ENCODE data around the gene NANOGP8. TPM values are rescaled to one million over a fixed set of nuclear protein-coding genes. Genes with fewer than 3 reads are reported as not detected.

The NANOGP8 gene
- polyA plus RNA-seq, 1 donor from 2014 or later = not detected

- H3K9ac ChIP-seq (ENCODE audit: low read length) = no peak overlapping the region
- no peaks in the 10 kb centered on the region for H3K9me3 ChIP-seq (ENCODE audit: low read length)
- H3K9me2 ChIP-seq (ENCODE audit: insufficient read depth, low read length) = no peaks in the 10 kb centered on the region
- H3K4me3 ChIP-seq (ENCODE audit: low read length) = no peak overlapping the region
- no peaks in the 10 kb centered on the region for H4K20me1 ChIP-seq (ENCODE audit: insufficient read depth)
- TF ChIP-seq EP300 (conservative IDR thresholded peaks at IDR 0.05; ENCODE audit: poor library complexity, severe bottlenecking) (no peak), EZH2 (IDR thresholded peaks at IDR 0.05; ENCODE audit: borderline replicate concordance, insufficient read depth, low read length, poor library complexity, severe bottlenecking) (no peak), RAD21 (conservative IDR thresholded peaks at IDR 0.05) (no peak), MXI1 (conservative IDR thresholded peaks at IDR 0.05; ENCODE audit: poor library complexity, severe bottlenecking) (no peak), POLR2AphosphoS5 (IDR thresholded peaks at IDR 0.05) (no peak), SMC3 (conservative IDR thresholded peaks at IDR 0.05; ENCODE audit: poor library complexity) (no peak), TAF1 (IDR thresholded peaks at IDR 0.05; ENCODE audit: low read depth) (no peak)
- TF ChIP-seq, protein P1, sequence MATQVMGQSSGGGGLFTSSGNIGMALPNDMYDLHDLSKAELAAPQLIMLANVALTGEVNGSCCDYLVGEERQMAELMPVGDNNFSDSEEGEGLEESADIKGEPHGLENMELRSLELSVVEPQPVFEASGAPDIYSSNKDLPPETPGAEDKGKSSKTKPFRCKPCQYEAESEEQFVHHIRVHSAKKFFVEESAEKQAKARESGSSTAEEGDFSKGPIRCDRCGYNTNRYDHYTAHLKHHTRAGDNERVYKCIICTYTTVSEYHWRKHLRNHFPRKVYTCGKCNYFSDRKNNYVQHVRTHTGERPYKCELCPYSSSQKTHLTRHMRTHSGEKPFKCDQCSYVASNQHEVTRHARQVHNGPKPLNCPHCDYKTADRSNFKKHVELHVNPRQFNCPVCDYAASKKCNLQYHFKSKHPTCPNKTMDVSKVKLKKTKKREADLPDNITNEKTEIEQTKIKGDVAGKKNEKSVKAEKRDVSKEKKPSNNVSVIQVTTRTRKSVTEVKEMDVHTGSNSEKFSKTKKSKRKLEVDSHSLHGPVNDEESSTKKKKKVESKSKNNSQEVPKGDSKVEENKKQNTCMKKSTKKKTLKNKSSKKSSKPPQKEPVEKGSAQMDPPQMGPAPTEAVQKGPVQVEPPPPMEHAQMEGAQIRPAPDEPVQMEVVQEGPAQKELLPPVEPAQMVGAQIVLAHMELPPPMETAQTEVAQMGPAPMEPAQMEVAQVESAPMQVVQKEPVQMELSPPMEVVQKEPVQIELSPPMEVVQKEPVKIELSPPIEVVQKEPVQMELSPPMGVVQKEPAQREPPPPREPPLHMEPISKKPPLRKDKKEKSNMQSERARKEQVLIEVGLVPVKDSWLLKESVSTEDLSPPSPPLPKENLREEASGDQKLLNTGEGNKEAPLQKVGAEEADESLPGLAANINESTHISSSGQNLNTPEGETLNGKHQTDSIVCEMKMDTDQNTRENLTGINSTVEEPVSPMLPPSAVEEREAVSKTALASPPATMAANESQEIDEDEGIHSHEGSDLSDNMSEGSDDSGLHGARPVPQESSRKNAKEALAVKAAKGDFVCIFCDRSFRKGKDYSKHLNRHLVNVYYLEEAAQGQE (IDR thresholded peaks at IDR 0.05; ENCODE audit: borderline replicate concordance) = no peak
- H3F3A ChIP-seq (ENCODE audit: insufficient read depth, low read length, poor library complexity, severe bottlenecking) = no peaks in the 10 kb centered on the region
- H3K36me3 ChIP-seq (ENCODE audit: insufficient read depth, low read length) = no peaks in the 10 kb centered on the region
- no peaks in the 10 kb centered on the region for H3K79me2 ChIP-seq (replicated peaks; ENCODE audit: insufficient read depth, low read length)
- H2AFZ ChIP-seq (ENCODE audit: low read depth, low read length) = no peak overlapping the region
- no peak overlapping the region for H3K27ac ChIP-seq (ENCODE audit: low read length)
- no peak overlapping the region for H3K4me2 ChIP-seq (ENCODE audit: low read length)
- no peaks in the 10 kb centered on the region for H3K27me3 ChIP-seq (ENCODE audit: insufficient read depth, low read depth, low read length)
Measured at GRCh38 chr15:35064576-35065190, 20.4 kb downstream of the NANOGP8 start.

GRCh38 chr15:35062738-35063099, 22.4 kb downstream of the NANOGP8 start:
- no peaks in the 10 kb centered on the region for H3K79me2 ChIP-seq (replicated peaks; ENCODE audit: insufficient read depth, low read length)
- no peak overlapping the region for H2AFZ ChIP-seq (ENCODE audit: low read depth, low read length)
- no peak overlapping the region for H3K4me2 ChIP-seq (ENCODE audit: low read length)
- no peak for TF ChIP-seq MXI1 (conservative IDR thresholded peaks at IDR 0.05; ENCODE audit: poor library complexity, severe bottlenecking)
- TF ChIP-seq, protein P1 (IDR thresholded peaks at IDR 0.05; ENCODE audit: borderline replicate concordance) = no peak
- TF ChIP-seq POLR2AphosphoS5 (IDR thresholded peaks at IDR 0.05) = no peak
- no peak for TF ChIP-seq EP300 (conservative IDR thresholded peaks at IDR 0.05; ENCODE audit: poor library complexity, severe bottlenecking)
- no peak for TF ChIP-seq CTCF (IDR thresholded peaks at IDR 0.05; ENCODE audit: poor library complexity, severe bottlenecking)
- TF ChIP-seq EZH2 (IDR thresholded peaks at IDR 0.05; ENCODE audit: borderline replicate concordance, insufficient read depth, low read length, poor library complexity, severe bottlenecking) = no peak
- no peak overlapping the region for H3K27ac ChIP-seq (ENCODE audit: low read length)
- H3K36me3 ChIP-seq (ENCODE audit: insufficient read depth, low read length) = no peaks in the 10 kb centered on the region
- no peaks in the 10 kb centered on the region for H3K9me2 ChIP-seq (ENCODE audit: insufficient read depth, low read length)
- no peak overlapping the region for H3K9ac ChIP-seq (ENCODE audit: low read length)
- H4K20me1 ChIP-seq (ENCODE audit: insufficient read depth) = no peaks in the 10 kb centered on the region
- H3K4me3 ChIP-seq (ENCODE audit: low read length) = no peak overlapping the region
- no peaks in the 10 kb centered on the region for H3F3A ChIP-seq (ENCODE audit: insufficient read depth, low read length, poor library complexity, severe bottlenecking)
- no peaks in the 10 kb centered on the region for H3K27me3 ChIP-seq (ENCODE audit: insufficient read depth, low read depth, low read length)
- H3K9me3 ChIP-seq (ENCODE audit: low read length) = no peaks in the 10 kb centered on the region
